Measurements from ENCODE around the gene SLC39A1.

Gene SLC39A1

GRCh38 chr1:153933430-153933829, 29.9 kb downstream of the SLC39A1 start:
- H3K27me3 ChIP-seq (replicated peaks), result no peaks in the 10 kb centered on the region
- no peak overlapping the region for H3K4me3 ChIP-seq (ENCODE audit: low read depth, low read length)
- no peak overlapping the region for H3K27ac ChIP-seq
- peaks cover 52% of the 10 kb centered on the region for H3K36me3 ChIP-seq (replicated peaks)
- TF ChIP-seq, protein P1, sequence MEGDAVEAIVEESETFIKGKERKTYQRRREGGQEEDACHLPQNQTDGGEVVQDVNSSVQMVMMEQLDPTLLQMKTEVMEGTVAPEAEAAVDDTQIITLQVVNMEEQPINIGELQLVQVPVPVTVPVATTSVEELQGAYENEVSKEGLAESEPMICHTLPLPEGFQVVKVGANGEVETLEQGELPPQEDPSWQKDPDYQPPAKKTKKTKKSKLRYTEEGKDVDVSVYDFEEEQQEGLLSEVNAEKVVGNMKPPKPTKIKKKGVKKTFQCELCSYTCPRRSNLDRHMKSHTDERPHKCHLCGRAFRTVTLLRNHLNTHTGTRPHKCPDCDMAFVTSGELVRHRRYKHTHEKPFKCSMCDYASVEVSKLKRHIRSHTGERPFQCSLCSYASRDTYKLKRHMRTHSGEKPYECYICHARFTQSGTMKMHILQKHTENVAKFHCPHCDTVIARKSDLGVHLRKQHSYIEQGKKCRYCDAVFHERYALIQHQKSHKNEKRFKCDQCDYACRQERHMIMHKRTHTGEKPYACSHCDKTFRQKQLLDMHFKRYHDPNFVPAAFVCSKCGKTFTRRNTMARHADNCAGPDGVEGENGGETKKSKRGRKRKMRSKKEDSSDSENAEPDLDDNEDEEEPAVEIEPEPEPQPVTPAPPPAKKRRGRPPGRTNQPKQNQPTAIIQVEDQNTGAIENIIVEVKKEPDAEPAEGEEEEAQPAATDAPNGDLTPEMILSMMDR (IDR thresholded peaks at IDR 0.05; ENCODE audit: low read depth, low read length, missing control alignments), result no peak
- in situ Hi-C loops (cut with HindIII; ENCODE audit: low pct_ligation_motif_present, low sequenced_read_pairs), result no loop called here
- no peak for DNase-seq

- in situ Hi-C loops (cut with HindIII; ENCODE audit: low pct_ligation_motif_present, low sequenced_read_pairs), result no loop called here
- no peak overlapping the region for H3K27ac ChIP-seq
- DNase-seq, result no peak
- no peak overlapping the region for H3K4me3 ChIP-seq (ENCODE audit: low read depth, low read length)
- peaks cover 47% of the 10 kb centered on the region for H3K36me3 ChIP-seq (replicated peaks)
- no peaks in the 10 kb centered on the region for H3K27me3 ChIP-seq (replicated peaks)
- TF ChIP-seq, protein P1 (IDR thresholded peaks at IDR 0.05; ENCODE audit: low read depth, low read length, missing control alignments), result no peak
Observed at GRCh38 chr1:153932156-153933131, 30.9 kb downstream of the SLC39A1 start.

DNA sequence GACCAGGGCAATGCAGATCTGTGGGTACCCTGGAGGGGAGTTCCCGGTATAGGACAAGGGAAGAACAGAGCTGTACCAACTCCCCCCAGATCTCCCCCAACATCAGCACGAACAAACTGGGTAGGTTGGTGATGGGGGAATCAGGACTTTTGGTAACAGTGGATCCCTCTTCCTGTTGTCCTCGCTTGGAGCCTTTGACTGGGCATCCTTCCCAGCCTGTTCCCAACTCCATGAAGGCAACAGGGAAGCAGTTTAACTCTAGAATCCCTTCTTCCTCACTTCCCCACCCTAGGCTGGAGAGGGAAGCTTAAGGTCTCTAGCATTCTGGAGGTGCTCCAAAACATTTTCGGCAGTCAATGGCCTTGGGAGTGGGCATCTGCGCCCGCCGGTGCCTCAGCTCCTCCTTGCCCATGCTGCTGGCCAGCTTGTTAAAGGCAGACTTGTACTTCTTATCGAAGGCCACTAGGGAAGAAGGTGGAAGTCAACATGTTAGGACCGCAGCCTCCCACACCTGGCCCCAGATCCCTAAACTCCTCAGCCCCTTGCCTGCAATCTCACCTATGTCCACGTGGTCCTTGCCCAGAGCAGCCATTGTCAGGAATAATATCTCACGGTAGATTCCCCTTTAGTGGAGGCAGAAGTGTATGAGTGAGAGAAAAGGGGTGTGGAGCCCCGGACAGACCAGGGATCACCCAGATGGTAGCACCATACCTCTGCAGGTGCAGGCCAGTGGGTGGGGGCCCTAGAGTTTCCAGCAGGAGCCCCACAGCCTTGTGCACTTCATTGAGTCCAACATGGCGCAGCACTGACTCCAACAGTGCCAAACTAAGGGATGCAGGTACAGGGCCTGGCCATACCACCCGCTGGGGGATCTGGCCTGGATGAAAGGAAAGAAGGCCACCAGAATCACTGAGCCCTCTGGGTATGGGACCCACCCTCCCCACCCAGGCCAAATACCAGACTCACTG, 33.1 kb downstream of the SLC39A1 start:
- in situ Hi-C loops (cut with HindIII; ENCODE audit: low pct_ligation_motif_present, low sequenced_read_pairs), result no loop called here
- no peak for DNase-seq
- TF ChIP-seq, protein P1 (IDR thresholded peaks at IDR 0.05; ENCODE audit: low read depth, low read length, missing control alignments), result no peak
- Histone ChIP-seq H3K27me3 (replicated peaks) (no peaks in the 10 kb centered on the region), H3K4me3 (ENCODE audit: low read depth, low read length) (no peak overlapping the region), H3K27ac (no peak overlapping the region), H3K36me3 (replicated peaks) (peaks cover 28% of the 10 kb centered on the region)

GRCh38 chr1:153929426-153929825, 33.9 kb downstream of the SLC39A1 start:
- Histone ChIP-seq H3K27me3 (replicated peaks) (no peaks in the 10 kb centered on the region), H3K27ac (no peak overlapping the region), H3K36me3 (replicated peaks) (peaks cover 23% of the 10 kb centered on the region), H3K4me3 (ENCODE audit: low read depth, low read length) (no peak overlapping the region)
- in situ Hi-C loops (cut with HindIII; ENCODE audit: low pct_ligation_motif_present, low sequenced_read_pairs), result no loop called here
- DNase-seq, result no peak
- TF ChIP-seq, protein P1 (IDR thresholded peaks at IDR 0.05; ENCODE audit: low read depth, low read length, missing control alignments), result no peak

GRCh38 chr1:153928791-153929341, 34.5 kb downstream of the SLC39A1 start:
- in situ Hi-C loops (cut with HindIII; ENCODE audit: low pct_ligation_motif_present, low sequenced_read_pairs), result no loop called here
- Histone ChIP-seq H3K27ac (no peak overlapping the region), H3K27me3 (replicated peaks) (no peaks in the 10 kb centered on the region), H3K4me3 (ENCODE audit: low read depth, low read length) (no peak overlapping the region), H3K36me3 (replicated peaks) (peaks cover 17% of the 10 kb centered on the region)
- no peak for DNase-seq
- TF ChIP-seq, protein P1 (IDR thresholded peaks at IDR 0.05; ENCODE audit: low read depth, low read length, missing control alignments), result no peak

Measured in brain microvascular endothelial cell (primary cell).